SK-N-MC (cell line): ENCODE data around the gene PLA2G4D.

Experiments used
- EZH2 ChIP-seq: fragments of 200-600 bp; sonication (generic); IDR thresholded peaks from one replicate; pipeline ENCODE4 v1.6.1; 2017; ENCODE audit warnings: antibody characterized with exemption
- FOXP2 ChIP-seq: optimal IDR thresholded peaks from 2 replicates; pipeline ENCODE3; 2011; ENCODE audit warnings: mild to moderate bottlenecking, moderate library complexity; ENCODE audit not compliant: insufficient read depth; ENCODE audit errors: extremely low read length, control extremely low read depth
- POLR2AphosphoS5 ChIP-seq: IDR thresholded peaks from 2 replicates; pipeline ENCODE4 v1.6.1; 2012; ENCODE audit warnings: mild to moderate bottlenecking, low read depth, low read length, borderline replicate concordance

- no peak for TF ChIP-seq EZH2
- no peak for TF ChIP-seq POLR2AphosphoS5
- TF ChIP-seq FOXP2 = no peak
Measured at GRCh38 chr15:42129364-42129763, 35.0 kb upstream of the PLA2G4D start.
